ENCODE results near the gene LRATD1.

The LRATD1 gene

DNA sequence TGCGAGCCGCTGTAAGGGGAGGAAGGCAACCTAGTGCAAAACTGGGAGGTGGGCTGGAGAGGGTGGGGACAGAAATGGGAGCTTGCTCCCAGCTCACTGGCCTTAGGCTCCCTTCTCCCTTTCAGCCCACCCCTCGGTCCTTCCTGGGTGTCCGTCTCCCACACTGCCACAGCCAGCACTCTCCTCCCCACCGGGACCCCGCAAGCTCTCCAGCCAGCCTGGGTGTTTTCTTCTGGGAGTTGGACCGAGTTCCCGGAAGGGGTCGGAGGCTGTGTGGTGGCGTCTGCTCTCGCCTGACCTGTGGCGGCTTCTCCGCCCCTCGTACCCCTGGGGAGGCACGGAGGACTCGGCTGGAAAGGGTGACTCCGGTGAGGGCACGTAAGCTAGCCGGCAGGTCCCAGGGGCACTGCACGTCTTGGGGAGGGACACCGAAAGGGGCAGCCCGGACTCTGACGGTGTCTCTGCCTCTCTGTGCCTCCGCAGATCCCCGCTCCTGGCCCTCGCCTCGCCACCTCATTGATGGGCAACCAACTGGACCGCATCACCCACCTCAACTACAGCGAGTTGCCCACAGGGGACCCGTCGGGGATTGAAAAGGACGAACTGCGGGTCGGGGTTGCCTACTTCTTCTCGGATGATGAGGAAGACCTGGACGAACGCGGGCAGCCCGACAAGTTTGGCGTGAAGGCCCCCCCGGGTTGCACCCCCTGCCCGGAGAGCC, 1.1 kb downstream of the LRATD1 start:
- no peak for DNase-seq (ENCODE audit: low spot score)

GRCh38 chr2:14634182-14634488, 1.6 kb downstream of the LRATD1 start:
- no peak for DNase-seq (ENCODE audit: low spot score)

GRCh38 chr2:14634489-14635390, 2.2 kb downstream of the LRATD1 start:
- DNase-seq (ENCODE audit: low spot score): peak; percentile 58

- DNase-seq (ENCODE audit: low spot score): peak; percentile 56
Observed at GRCh38 chr2:14635391-14635871, 2.9 kb downstream of the LRATD1 start.

- DNase-seq (ENCODE audit: low spot score): no peak
Observed at GRCh38 chr2:14638488-14638887, 6.0 kb downstream of the LRATD1 start.

- no peak for DNase-seq (ENCODE audit: low spot score)
Observed at GRCh38 chr2:14641116-14641515, 8.6 kb downstream of the LRATD1 start.

DNA sequence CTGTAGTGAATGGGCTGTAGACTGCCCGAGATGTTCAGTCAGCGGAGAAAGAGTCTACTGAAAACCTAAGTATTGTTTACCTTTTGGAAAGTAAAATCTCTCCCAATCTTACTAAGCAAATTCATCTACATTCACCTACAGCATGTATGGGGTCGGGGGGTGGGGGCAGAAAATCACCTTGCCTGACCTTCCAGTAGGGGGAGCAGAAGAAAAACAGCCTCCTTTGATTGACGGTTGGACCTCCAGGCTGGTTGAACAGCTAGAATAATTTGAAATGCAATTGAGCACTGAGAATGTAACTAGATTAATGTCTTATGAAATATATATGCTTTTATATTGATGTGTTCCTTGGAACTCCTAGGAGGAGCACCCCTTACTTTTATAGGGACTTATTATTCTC, 10.0 kb downstream of the LRATD1 start:
- no peak for DNase-seq (ENCODE audit: low spot score)

DNA sequence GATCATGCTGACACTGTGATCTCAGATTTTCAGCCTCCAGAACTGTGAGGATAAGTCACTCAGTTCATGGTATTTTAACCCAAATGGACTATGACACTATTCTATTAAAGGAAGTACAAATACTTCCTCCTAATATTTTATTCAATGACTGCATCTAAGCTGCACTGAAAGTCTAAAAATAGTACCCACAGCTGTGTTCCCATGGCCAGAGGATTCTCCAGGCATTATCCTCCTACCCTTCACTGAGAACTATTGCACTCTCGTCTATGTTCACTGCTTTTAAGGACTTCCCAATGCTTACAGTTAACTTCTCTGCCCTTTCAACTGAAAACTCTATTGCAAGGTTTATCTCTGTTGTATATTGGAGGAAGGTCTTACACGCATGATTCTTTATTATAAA, 15.2 kb downstream of the LRATD1 start:
- DNase-seq (ENCODE audit: low spot score): no peak

- no peak for DNase-seq (ENCODE audit: low spot score)
Observed at GRCh38 chr2:14650066-14650465, 17.5 kb downstream of the LRATD1 start.

DNA sequence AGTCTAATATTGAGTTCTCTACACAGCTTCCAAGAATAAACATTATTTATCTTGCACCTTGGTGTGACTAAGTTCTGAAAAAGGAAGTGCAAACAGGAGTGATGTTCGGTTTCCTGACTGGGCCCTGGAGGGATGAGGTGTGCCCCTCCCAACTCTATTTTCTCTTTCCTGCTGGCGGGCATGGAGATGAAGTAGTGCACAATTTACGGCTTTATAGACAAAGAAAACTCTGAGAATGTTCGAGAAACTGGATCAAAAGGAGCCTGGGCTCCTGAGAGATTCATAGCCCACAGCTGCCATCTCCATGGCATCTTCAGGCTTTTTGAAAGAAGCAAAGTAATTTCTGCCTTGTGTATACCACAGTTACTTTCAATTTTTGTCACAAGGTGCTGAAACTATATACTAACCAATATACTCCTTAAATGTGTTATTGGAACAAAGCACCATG, 22.3 kb downstream of the LRATD1 start:
- DNase-seq (ENCODE audit: low spot score): no peak

- DNase-seq (ENCODE audit: low spot score): no peak
Observed at GRCh38 chr2:14656146-14656545, 23.6 kb downstream of the LRATD1 start.

DNA sequence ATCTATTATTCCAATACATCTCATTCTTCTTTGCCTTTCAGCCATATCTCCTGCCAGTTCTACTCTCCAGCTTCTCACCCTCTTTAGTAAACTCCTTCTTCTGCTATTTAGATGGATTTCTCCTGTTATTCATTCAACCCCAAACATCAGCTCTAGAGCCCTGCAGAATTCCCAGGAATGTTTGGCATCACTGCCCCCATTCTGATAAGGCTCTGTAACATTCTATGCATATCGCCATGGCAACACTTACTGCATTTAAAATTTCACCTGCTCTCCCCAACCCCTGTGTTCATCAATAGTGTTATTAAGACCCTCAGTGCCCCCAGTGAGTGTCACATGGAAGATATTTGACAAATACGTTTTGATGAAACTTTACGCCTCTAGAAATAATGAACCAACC, 28.6 kb downstream of the LRATD1 start:
- no peak for DNase-seq (ENCODE audit: low spot score)

- DNase-seq (ENCODE audit: low spot score): peak; percentile 8
Observed at GRCh38 chr2:14673351-14673875, 40.9 kb downstream of the LRATD1 start.

DNA sequence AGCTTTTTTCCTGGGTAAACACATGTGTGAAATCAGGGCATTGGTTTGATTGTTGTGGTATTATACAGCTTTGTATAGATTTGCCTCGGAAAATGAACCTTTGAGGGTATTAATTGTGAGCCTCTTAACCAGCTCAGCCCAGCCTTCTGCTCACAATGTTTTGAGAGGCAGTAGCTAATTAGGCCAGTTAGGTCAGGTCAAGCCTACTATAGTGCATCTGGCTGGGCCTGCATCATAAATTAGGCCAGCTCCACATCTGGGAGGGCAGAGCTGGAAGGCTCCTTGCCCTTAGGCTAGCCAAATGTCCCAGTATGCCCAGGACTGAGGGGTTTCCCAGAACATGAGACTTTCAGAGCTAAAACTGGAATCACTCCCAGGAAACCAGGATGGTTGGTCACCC, 43.0 kb downstream of the LRATD1 start:
- DNase-seq (ENCODE audit: low spot score): no peak

GRCh38 chr2:14676371-14676770, 43.9 kb downstream of the LRATD1 start:
- DNase-seq (ENCODE audit: low spot score): no peak

DNA sequence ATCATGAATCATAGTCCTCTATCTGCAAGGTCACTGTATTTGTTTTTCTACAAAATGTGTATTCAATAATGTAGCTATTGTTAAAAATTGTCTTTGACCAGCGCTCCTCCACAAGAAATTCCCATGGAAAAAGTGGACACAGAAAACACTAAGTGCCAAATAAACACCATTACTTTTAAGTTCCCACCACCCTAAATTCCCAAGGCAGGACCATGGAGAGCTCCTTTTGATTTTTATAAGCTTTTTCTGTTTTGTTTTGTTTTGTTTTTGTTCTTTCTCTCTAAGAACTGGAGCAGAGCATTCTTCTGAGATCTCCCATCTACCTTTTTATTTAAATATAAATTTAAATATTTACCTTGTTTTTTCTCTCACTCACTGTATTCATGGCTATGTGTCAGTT, 44.5 kb downstream of the LRATD1 start:
- no peak for DNase-seq (ENCODE audit: low spot score)

- no peak for DNase-seq (ENCODE audit: low spot score)
Observed at GRCh38 chr2:14678761-14679160, 46.2 kb downstream of the LRATD1 start.

DNA sequence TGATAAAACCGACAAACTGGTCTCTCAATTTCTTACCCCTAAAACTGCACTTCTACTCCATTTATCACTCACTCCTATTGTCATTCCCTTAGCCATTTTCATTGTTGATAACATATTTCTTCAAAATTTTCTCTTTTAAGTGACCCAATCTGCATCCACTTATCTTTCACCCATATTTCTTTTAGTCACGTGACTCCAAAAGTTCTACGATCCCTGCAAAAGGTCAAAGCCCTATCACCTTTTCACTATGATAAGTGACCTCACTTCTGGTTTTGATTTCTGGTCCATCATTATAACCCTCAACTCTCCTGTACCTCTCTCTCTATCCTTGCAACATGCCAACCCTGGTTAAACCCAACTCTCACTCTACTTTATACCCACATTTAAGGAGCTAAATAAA, 49.1 kb downstream of the LRATD1 start:
- DNase-seq (ENCODE audit: low spot score): no peak
